HG03039 (cell line): ENCODE data around the gene YKT6.

Experiments
- ATAC-seq: cut with Tn5 transposase; IDR thresholded peaks from one replicate; pipeline ENCODE4 v1.9.1; 2021; ENCODE audit warnings: mild to moderate bottlenecking, moderate library complexity; ENCODE audit not compliant: unreplicated experiment

The YKT6 gene

GRCh38 chr7:44229546-44230105, 28.8 kb downstream of the YKT6 start:
- no peak for ATAC-seq

GRCh38 chr7:44230286-44230685, 29.5 kb downstream of the YKT6 start:
- ATAC-seq, result no peak

- no peak for ATAC-seq
Measured at GRCh38 chr7:44231088-44231487, 30.3 kb downstream of the YKT6 start.

- no peak for ATAC-seq
Measured at GRCh38 chr7:44232396-44232795, 31.6 kb downstream of the YKT6 start.

- no peak for ATAC-seq
Measured at GRCh38 chr7:44232901-44233715, 32.3 kb downstream of the YKT6 start.

- no peak for ATAC-seq
Measured at GRCh38 chr7:44235066-44235465, 34.3 kb downstream of the YKT6 start.

GRCh38 chr7:44235582-44236332, 35.0 kb downstream of the YKT6 start:
- ATAC-seq, result no peak

- no peak for ATAC-seq
Measured at GRCh38 chr7:44236333-44236728, 35.6 kb downstream of the YKT6 start.

- ATAC-seq, result no peak
Measured at GRCh38 chr7:44237696-44238095, 36.9 kb downstream of the YKT6 start.

- no peak for ATAC-seq
Measured at GRCh38 chr7:44238116-44238695, 37.4 kb downstream of the YKT6 start.

GRCh38 chr7:44239361-44239760, 38.6 kb downstream of the YKT6 start:
- no peak for ATAC-seq

GRCh38 chr7:44240376-44240775, 39.6 kb downstream of the YKT6 start:
- no peak for ATAC-seq

GRCh38 chr7:44240983-44241510, 40.3 kb downstream of the YKT6 start:
- ATAC-seq, result no peak

GRCh38 chr7:44242091-44242490, 41.3 kb downstream of the YKT6 start:
- no peak for ATAC-seq

- no peak for ATAC-seq
Measured at GRCh38 chr7:44244282-44244681, 43.5 kb downstream of the YKT6 start.

- ATAC-seq, result no peak
Measured at GRCh38 chr7:44246396-44247113, 45.8 kb downstream of the YKT6 start.

- ATAC-seq, result no peak
Measured at GRCh38 chr7:44247868-44248651, 47.3 kb downstream of the YKT6 start.

- ATAC-seq, result no peak
Measured at GRCh38 chr7:44249639-44250234, 49.0 kb downstream of the YKT6 start.

GRCh38 chr7:44251269-44251668, 50.5 kb downstream of the YKT6 start:
- no peak for ATAC-seq
